GM12874 (cell line): ENCODE measurements around the gene PI4KA.

Source experiments
- TF ChIP-seq, protein P1 (sequence below): IDR thresholded peaks from 2 replicates; pipeline ENCODE4 v1.5.1; 2011; ENCODE audit warnings: low read depth, mild to moderate bottlenecking, control low read depth, low read length, moderate library complexity; ENCODE audit not compliant: insufficient read depth

The PI4KA gene

DNA sequence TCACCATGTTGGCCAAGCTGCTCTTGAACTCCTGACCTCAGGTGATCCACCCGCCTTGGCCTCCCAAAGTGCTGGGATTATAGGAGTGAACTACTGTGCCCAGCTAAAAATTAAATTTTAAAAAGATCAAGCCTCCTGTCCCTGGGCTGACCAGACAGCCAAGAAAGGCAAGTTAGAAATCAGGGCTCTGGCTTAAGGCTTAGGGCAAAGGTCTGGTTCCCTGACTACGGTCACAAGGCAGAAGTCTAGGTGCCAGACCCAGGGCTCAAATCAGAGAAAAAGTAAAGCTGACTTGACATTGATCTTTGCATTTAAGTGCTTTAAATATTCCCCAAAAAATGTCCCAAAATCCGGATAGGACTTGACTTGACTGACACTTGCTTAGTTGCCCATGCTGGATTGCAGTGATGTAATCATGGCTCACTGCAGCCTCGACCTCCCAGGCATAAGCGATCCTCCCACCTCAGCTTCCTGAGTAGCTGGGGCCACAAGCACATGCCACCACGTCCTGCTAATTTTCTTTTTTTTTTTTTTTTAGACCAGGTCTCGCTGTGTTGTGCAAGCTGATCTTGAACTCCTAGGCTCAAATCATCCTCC is 41.3 kb upstream of the PI4KA start:
- TF ChIP-seq, protein P1, sequence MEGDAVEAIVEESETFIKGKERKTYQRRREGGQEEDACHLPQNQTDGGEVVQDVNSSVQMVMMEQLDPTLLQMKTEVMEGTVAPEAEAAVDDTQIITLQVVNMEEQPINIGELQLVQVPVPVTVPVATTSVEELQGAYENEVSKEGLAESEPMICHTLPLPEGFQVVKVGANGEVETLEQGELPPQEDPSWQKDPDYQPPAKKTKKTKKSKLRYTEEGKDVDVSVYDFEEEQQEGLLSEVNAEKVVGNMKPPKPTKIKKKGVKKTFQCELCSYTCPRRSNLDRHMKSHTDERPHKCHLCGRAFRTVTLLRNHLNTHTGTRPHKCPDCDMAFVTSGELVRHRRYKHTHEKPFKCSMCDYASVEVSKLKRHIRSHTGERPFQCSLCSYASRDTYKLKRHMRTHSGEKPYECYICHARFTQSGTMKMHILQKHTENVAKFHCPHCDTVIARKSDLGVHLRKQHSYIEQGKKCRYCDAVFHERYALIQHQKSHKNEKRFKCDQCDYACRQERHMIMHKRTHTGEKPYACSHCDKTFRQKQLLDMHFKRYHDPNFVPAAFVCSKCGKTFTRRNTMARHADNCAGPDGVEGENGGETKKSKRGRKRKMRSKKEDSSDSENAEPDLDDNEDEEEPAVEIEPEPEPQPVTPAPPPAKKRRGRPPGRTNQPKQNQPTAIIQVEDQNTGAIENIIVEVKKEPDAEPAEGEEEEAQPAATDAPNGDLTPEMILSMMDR = no peak

DNA sequence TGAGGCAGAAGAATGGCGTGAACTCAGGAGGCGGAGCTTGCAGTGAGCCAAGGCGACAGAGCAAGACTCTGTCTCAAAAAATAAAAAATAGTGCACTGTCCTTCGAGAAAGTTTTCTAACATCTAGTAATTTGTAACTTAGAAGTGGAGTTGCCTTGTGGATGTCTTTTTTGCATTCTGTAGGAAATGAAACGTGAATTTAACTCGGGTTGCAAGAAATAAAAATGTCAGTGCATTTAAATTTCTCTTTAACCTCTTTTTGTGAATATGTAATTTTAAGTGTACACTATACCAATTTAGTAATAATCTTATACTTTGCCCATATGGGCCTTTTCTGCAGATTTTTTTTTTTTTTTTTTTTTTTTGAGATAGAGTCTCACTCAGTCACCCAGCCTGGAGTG is 32.4 kb upstream of the PI4KA start:
- TF ChIP-seq, protein P1 = no peak

DNA sequence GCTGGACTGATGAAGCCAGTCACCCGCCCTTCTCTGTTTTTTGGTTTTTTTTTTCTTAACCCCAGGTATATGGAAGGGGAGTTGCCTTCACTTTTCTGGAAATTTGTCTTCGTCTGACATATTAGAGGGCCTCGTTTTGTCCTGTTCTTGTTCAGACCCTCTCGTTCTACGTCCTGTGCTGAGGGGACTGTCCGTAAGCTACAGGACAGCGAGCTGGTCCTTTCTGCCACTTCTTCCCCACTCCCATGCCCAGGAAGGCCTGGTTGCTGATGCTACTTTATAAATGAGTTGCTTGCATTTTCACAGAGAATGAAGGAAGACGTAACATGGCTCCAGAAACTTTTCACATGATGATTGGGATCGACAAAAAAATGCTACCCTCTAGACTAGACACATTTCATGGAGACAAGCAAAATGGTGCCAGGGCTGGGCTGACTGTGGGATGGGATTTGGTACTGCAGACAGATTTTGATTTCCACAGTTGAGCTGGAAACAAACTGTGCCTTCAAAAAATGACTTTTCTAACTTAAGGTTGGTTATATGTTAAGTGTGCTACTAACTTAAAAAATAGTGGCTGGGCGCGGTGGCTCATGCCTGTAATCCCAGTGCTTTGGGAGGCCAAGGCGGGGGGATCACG is 31.4 kb upstream of the PI4KA start:
- TF ChIP-seq, protein P1 = no peak

DNA sequence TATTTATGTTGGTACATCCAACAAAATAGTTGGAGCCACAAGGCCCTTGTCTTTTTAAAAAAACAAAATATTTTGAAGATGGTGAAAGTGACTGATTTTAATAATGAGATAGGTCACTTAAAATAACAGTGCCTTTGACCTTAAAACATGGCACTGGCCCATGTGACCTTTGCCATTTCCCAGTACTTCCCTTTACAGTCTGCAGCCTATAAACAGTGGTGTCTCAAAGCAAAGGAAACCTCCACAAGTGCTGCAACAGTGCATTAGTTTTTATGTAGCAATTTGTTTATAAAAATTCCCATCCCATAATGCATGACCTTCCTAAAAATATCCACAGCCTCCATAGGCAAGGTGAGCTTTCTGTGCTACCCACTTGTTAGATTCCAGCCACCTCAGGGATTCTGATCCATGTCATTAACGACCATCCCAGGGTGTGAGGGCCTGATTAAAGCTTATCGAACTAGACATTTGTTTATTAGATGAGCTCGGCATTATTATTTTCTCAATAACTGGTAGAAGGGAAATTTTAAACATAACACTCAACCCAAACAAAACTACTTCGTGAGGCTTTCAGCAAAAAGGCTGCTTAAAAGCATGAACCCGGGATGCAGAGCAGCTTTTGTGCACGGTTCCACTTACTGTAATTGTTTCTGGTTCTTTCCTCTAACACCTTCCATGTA is 30.6 kb upstream of the PI4KA start:
- TF ChIP-seq, protein P1 = no peak

DNA sequence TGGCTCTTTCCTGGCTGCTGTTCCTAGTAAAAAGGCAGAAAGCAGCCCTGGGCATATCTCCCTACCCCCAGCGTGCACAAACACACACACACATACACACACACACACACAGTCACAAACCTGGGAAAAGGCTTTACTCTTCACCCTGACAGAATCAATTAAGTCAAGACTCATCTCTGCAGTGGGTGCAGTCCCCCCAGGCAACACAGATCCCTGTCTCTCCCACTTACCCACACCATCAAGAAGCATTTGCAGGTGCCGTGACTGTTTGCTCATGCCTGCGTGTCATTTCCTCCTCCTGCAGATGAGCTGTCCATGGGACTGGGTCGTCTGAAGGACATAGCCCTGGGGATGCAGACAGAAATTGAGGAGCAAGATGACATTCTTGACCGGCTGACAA is 28.8 kb upstream of the PI4KA start:
- TF ChIP-seq, protein P1 = no peak

DNA sequence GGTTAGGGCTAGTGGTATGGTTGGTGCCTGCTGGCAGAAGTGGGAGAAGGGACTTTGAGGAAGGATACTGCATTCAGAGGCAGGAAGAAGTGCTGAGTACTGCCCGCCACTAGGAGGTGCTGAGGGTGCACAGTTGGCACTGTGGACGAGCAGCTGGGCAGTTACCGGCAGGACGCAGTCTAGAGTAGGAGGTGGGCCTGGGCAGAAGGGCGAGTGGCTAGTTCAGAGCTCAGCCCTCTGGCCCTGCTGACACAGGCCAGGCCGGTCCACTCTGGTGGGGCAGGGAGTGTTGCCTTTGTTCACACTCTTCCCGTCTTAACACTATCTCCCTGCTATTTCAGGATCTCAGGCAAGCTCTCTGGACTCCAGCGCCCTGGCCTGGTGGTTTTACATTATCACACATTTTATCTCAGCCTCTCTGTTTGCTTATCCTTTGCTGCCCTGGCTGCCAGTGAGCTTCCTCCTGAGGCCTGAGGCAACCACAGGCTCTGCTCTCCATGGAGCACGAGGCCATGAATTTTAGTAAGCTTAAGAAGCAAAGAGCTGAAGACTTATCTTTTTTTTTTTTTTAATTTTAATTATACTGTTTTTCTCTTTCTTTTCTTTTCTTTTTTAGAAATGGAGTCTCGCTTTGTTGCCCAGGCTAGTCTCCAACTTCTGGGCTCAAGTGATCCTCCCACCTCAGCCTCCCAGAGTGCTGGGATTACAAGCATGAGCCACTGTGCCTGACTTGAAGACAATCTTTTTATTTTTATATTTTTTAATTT is 27.1 kb upstream of the PI4KA start:
- TF ChIP-seq, protein P1 = peak; percentile 92

DNA sequence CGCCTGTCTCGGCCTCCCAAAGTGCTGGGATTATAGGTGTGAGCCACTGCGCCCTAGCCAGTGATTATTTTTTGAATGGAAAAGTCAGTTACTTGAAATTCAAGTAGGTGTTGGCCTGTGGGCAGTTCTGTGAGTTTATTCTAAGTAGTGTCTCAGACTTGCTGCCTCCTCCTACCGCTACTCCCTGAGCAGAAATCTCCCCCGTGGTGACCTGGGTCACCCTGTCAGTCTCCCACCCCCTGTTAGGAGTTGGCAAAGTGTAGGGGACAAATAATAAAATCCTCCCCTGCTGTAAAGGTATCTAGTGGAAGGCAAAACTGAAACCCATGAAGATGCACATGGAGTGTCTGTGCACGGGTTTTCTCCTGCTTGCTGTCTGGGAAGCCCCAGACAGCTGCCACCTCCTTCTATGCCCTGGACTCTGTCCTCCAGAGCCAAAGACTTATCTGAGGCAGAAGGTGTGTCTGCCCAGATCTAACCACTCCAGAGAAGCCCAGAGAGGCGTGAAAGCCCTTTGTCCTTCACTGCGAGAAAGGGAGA is 26.5 kb upstream of the PI4KA start:
- TF ChIP-seq, protein P1 = no peak
